GM19468 (cell line): ENCODE measurements around the gene MECR.

Source experiments
- ATAC-seq: cut with Tn5 transposase; IDR thresholded peaks from one replicate; pipeline ENCODE4 v1.9.1; 2021; ENCODE audit warnings: mild to moderate bottlenecking, moderate library complexity, moderate number of reproducible peaks; ENCODE audit not compliant: unreplicated experiment; ENCODE audit errors: extremely low read depth

Gene MECR

GRCh38 chr1:29145739-29146437 is 84.8 kb downstream of the MECR start:
- ATAC-seq = no peak

GRCh38 chr1:29144178-29144577 is 86.6 kb downstream of the MECR start:
- ATAC-seq = no peak

- no peak for ATAC-seq
Observed at GRCh38 chr1:29142714-29143113, 88.0 kb downstream of the MECR start.
